CD4-positive, alpha-beta T cell (primary cell): ENCODE results near the gene POLR2M. TPM values are rescaled to one million over a fixed set of nuclear protein-coding genes. Genes with fewer than 3 reads are reported as not detected.

Experiments
- ATAC-seq: fragments of 200-7000 bp; cut with Tn5 transposase; one replicate; pipeline ENCODE4 v1.10.0; 2022; ENCODE audit warnings: mild to moderate bottlenecking; ENCODE audit not compliant: poor library complexity
- CTCF ChIA-PET: fragments of 350-600 bp; sonication (Branson Sonifier 250); formaldehyde crosslinking; loops from one replicate; lab custom pipeline; 2021; ENCODE audit warnings: antibody characterized with exemption, inconsistent platforms; lab: Charles Lee
- POLR2A ChIA-PET: fragments of 350-600 bp; sonication (Branson Sonifier 250); formaldehyde crosslinking; loops from one replicate; lab custom pipeline; 2021; ENCODE audit warnings: antibody characterized with exemption, inconsistent platforms; lab: Charles Lee
- DNase-seq, 14 experiments: peaks; one replicate each; pipeline ENCODE4 v3.0.0-alpha.2; 2013 to 2020; ENCODE audit warnings: mixed read lengths in 2 of 14
- H3K27ac ChIP-seq, 2 donors: one replicate each; pipeline versions ENCODE4 v1.5.1 to v1.7.0; 2013; ENCODE audit warnings: low read length in 2 of 2, low read depth in 1 of 2, mild to moderate bottlenecking in 1 of 2
- H3K27me3 ChIP-seq, 2 experiments: 1 replicate in 1 of 2; 2 replicates in 1 of 2; pipeline versions ENCODE4 v1.6.1 to v1.7.0; 2013; ENCODE audit warnings: low read length in 2 of 2, control low read depth in 1 of 2, mild to moderate bottlenecking in 1 of 2, moderate library complexity in 1 of 2; ENCODE audit not compliant: insufficient read depth in 2 of 2, control insufficient read depth in 1 of 2
- H3K36me3 ChIP-seq: one replicate; pipeline ENCODE4 v1.6.1; 2013; ENCODE audit warnings: low read length, control low read depth; ENCODE audit not compliant: insufficient read depth
- H3K4me1 ChIP-seq: one replicate; pipeline ENCODE4 v1.6.1; 2013; ENCODE audit warnings: low read length, control low read depth; ENCODE audit not compliant: insufficient read depth
- H3K4me3 ChIP-seq: one replicate; pipeline ENCODE4 v1.5.1; 2013; ENCODE audit warnings: mild to moderate bottlenecking, low read length, moderate library complexity
- H3K9me3 ChIP-seq, 2 experiments: 1 replicate in 1 of 2; 2 replicates in 1 of 2; pipeline versions ENCODE4 v1.6.1 to v1.7.0; 2013; ENCODE audit warnings: low read length in 2 of 2, mild to moderate bottlenecking in 2 of 2, control low read depth in 1 of 2, moderate library complexity in 1 of 2; ENCODE audit not compliant: control insufficient read depth in 1 of 2, insufficient read depth in 1 of 2
- H3K27ac Mint-ChIP-seq: one replicate; pipeline ENCODE4 v1.8.0; 2020; ENCODE audit warnings: mixed read lengths
- H3K27me3 Mint-ChIP-seq: one replicate; pipeline ENCODE4 v1.8.0; 2021; ENCODE audit warnings: mixed read lengths
- H3K36me3 Mint-ChIP-seq: one replicate; pipeline ENCODE4 v1.8.0; 2021; ENCODE audit warnings: low read depth, mixed read lengths
- H3K4me1 Mint-ChIP-seq: one replicate; pipeline ENCODE4 v1.8.0; 2021; ENCODE audit warnings: low read depth, mixed read lengths
- H3K4me3 Mint-ChIP-seq: one replicate; pipeline ENCODE4 v1.8.0; 2020; ENCODE audit warnings: mild to moderate bottlenecking, mixed read lengths
- H3K9me3 Mint-ChIP-seq: one replicate; pipeline ENCODE4 v1.8.0; 2020; ENCODE audit warnings: mixed read lengths
- intact Hi-C, 2 experiments: fragments of 100-400 bp; cut with DNase I in 1 of 2; cut with micrococcal nuclease in 1 of 2; formaldehyde crosslinking; loops; one replicate each; pipeline versions ENCODE4 v1.15.1 to v1.9.0; 2023 to 2025; cut with DNase I, micrococcal nuclease
- total RNA-seq, 174 experiments: library from RNA in 2 of 174; stranded (reverse) in 2 of 174; gene quantifications; one replicate each; pipeline ENCODE4 v1.2.3 and lab custom pipeline; 2021 to 2026
- TF ChIP-seq, protein P1 (sequence below): fragments of 200-600 bp; IDR thresholded peaks from one replicate; pipeline ENCODE4 v1.8.0; 2022; ENCODE audit warnings: antibody characterized with exemption, mild to moderate bottlenecking

POLR2M gene
- total RNA-seq, 2 experiments from 2014 or later, result 88.5 to 109 TPM

DNA sequence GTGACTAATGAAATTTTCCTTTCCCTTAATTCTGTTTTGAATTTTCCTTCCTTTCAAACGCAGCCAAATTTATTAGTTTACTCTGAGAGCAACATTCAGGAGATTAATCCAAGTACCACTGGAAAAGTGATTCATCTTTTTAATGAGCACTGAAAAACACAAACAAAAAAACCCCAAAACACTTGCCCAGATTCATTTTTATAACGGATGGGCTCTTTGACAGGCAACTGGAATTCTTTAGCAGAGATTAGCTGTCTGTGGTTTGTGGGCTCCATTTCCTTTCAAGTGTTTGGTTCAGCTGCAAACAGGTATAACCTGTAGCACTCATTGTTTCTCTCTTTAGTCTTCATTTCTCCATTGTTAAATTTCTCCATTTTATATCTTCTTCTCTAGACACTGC lies 3.1 kb upstream of the POLR2M start:
- Mint-ChIP-seq H3K4me1 (peaks cover 61% of the 10 kb centered on the region), H3K9me3 (no peaks in the 10 kb centered on the region), H3K27me3 (peaks cover 7% of the 10 kb centered on the region), H3K27ac (peak overlapping the region; percentile 99), H3K4me3 (peak overlapping the region; percentile 52), H3K36me3 (peaks cover 16% of the 10 kb centered on the region)
- H3K27me3 ChIP-seq, result no peaks in the 10 kb centered on the region
- peaks cover 31% of the 10 kb centered on the region for H3K4me1 ChIP-seq
- ATAC-seq (peak; percentile 33), DNase-seq (peak in 6 of 14 experiments; percentile 13 to 73 (median 49))
- H3K4me3 ChIP-seq, result no peak overlapping the region
- CTCF ChIA-PET, result interaction anchor here (0.6 kb wide), 1 partner anchor 11 kb away, joined by 4 read pairs; no protein-coding TSS in a partner anchor
- intact Hi-C loops, result loop anchor here (5.0 to 10.0 kb wide), 5 partner anchors 109 to 1981 kb away; partner anchors contain the start of genes BNIP2 (in 1 of the 2), MYZAP (in 1 of the 2), RFX7 (in 1 of the 2) and ZNF280D (in 1 of the 2)
- POLR2A ChIA-PET, result interaction anchor here (0.7 kb wide), 1 partner anchor 115 kb away, joined by 4 read pairs; no protein-coding TSS in a partner anchor
- no peaks in the 10 kb centered on the region for H3K36me3 ChIP-seq
- TF ChIP-seq, protein P1, sequence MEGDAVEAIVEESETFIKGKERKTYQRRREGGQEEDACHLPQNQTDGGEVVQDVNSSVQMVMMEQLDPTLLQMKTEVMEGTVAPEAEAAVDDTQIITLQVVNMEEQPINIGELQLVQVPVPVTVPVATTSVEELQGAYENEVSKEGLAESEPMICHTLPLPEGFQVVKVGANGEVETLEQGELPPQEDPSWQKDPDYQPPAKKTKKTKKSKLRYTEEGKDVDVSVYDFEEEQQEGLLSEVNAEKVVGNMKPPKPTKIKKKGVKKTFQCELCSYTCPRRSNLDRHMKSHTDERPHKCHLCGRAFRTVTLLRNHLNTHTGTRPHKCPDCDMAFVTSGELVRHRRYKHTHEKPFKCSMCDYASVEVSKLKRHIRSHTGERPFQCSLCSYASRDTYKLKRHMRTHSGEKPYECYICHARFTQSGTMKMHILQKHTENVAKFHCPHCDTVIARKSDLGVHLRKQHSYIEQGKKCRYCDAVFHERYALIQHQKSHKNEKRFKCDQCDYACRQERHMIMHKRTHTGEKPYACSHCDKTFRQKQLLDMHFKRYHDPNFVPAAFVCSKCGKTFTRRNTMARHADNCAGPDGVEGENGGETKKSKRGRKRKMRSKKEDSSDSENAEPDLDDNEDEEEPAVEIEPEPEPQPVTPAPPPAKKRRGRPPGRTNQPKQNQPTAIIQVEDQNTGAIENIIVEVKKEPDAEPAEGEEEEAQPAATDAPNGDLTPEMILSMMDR, result no peak
- H3K27ac ChIP-seq, result peak overlapping the region in 1 of 2 donors; percentile 9
- H3K9me3 ChIP-seq, result no peaks in the 10 kb centered on the region

DNA sequence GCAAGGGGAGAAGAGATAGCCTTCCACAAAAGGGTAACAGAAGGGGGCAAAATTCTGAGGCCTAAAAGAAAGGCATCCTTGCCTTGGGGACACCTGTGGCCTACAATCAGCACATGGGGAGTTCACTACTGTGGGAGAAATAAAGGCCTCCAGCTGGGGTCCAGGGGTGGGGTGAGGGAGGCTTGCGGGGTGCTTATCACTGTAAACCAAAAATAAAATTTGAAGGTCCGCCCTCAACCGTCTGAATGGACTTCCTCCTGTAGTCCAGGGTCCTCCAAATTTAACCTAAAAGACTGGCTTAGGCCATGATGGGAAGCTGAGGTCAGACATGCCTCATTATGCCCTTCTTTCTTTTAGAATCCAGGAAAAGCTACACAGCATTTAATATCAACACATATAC lies 2.1 kb upstream of the POLR2M start:
- CTCF ChIA-PET, result interaction anchor here (0.7 kb wide), 1 partner anchor 12 kb away, joined by 3 read pairs; no protein-coding TSS in a partner anchor
- Mint-ChIP-seq H3K4me3 (peak overlapping the region; percentile 72), H3K27ac (peak overlapping the region; percentile 99), H3K36me3 (peaks cover 26% of the 10 kb centered on the region), H3K4me1 (peaks cover 71% of the 10 kb centered on the region), H3K9me3 (no peaks in the 10 kb centered on the region), H3K27me3 (peaks cover 4% of the 10 kb centered on the region)
- TF ChIP-seq, protein P1, result no peak
- DNase-seq (no peak), ATAC-seq (no peak)
- Histone ChIP-seq H3K36me3 (peaks cover 4% of the 10 kb centered on the region), H3K27ac (no peak overlapping the region), H3K4me1 (peaks cover 35% of the 10 kb centered on the region), H3K4me3 (no peak overlapping the region), H3K27me3 (no peaks in the 10 kb centered on the region), H3K9me3 (no peaks in the 10 kb centered on the region)
- POLR2A ChIA-PET, result no interaction called here
- intact Hi-C loops, result loop anchor here (5.0 to 10.0 kb wide), 5 partner anchors 110 to 1980 kb away; partner anchors contain the start of genes BNIP2 (in 1 of the 2), MYZAP (in 1 of the 2), RFX7 (in 1 of the 2) and ZNF280D (in 1 of the 2)

DNA sequence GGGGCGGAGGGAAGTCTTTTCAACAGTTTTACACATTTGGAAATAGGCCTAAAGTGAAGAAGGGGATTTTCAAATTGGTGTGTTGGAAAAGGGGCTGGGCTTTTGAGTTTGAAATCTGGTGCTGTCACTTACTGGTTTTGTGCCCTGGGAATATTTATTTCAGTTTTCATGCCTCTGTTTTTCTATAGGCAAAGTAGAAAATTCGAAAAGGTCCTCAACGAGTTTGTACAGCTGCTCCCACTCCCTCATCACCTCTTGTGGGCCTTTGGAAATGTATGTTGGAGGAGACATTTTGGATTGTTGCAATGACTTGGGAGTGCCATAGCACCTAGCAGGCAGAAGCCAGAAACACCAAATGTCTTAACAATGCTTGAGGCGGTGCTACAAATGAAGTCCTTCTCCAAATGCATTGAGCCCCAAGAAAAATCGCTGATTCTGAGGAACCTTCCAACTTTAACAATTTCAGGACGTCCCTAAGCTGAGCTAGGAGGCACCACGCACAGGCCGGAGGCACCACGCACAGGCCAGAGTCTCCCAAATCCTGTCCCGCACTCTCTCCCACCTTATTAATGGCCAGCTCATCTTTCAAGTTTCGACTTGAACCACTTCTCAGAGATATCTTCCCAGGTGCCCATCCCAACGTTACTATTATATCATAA lies 639 bp upstream of the POLR2M start:
- Mint-ChIP-seq H3K27ac (peak overlapping the region; percentile 99), H3K9me3 (no peaks in the 10 kb centered on the region), H3K36me3 (peaks cover 41% of the 10 kb centered on the region), H3K27me3 (no peaks in the 10 kb centered on the region), H3K4me3 (peak overlapping the region; percentile 85), H3K4me1 (peaks cover 86% of the 10 kb centered on the region)
- Histone ChIP-seq H3K27me3 (no peaks in the 10 kb centered on the region), H3K4me3 (peak overlapping the region; percentile 90), H3K4me1 (peaks cover 35% of the 10 kb centered on the region), H3K9me3 (no peaks in the 10 kb centered on the region), H3K27ac (peak overlapping the region; percentile 87 to 95), H3K36me3 (peaks cover 12% of the 10 kb centered on the region)
- ATAC-seq (no peak), DNase-seq (no peak)
- TF ChIP-seq, protein P1, result no peak
- intact Hi-C loops, result loop anchor here in 1 of 2 experiments (10.0 kb wide), 4 partner anchors 111 to 1979 kb away; partner anchors contain the start of genes BNIP2, MYZAP, RFX7 and ZNF280D
- POLR2A ChIA-PET, result interaction anchor here (1.1 to 2.1 kb wide), 10 partner anchors 15 to 1984 kb away, joined by 3 to 14 read pairs (median 6); partner anchors contain the start of genes BNIP2 and ZNF280D
- CTCF ChIA-PET, result interaction anchor here (0.8 to 1.5 kb wide), 2 partner anchors 9 to 27 kb away, joined by 3 to 5 read pairs; no protein-coding TSS in a partner anchor
